Neural progenitor cell (in vitro differentiated cells): ENCODE data around the gene UROS. TPM values are rescaled to one million over a fixed set of nuclear protein-coding genes. Genes with fewer than 3 reads are reported as not detected.

ENCODE experiments used
- DNase-seq: peaks from one replicate; pipeline ENCODE4 v3.0.0-alpha.2; 2016; ENCODE audit warnings: low spot score
- H2AFZ ChIP-seq: fragments of 200-600 bp; sonication (generic); replicated peaks from 2 replicates; pipeline ENCODE4 v1.6.1; 2016; ENCODE audit warnings: antibody characterized with exemption
- H3F3A ChIP-seq: fragments of 200-600 bp; sonication (generic); 2 replicates; pipeline ENCODE4 v1.6.1; 2016; ENCODE audit warnings: antibody characterized with exemption, low read depth
- H3K27ac ChIP-seq: fragments of 200-600 bp; sonication (generic); 2 replicates; pipeline ENCODE4 v1.5.1; 2016; ENCODE audit warnings: mild to moderate bottlenecking
- H3K27me3 ChIP-seq: fragments of 200-600 bp; sonication (generic); 2 replicates; pipeline ENCODE4 v1.6.1; 2016; ENCODE audit warnings: mild to moderate bottlenecking, moderate library complexity
- H3K36me3 ChIP-seq: fragments of 200-600 bp; sonication (generic); 2 replicates; pipeline ENCODE4 v1.5.1; 2016
- H3K4me1 ChIP-seq: fragments of 200-600 bp; sonication (generic); 2 replicates; pipeline ENCODE4 v1.6.1; 2016; ENCODE audit warnings: mixed run types
- H3K4me2 ChIP-seq: fragments of 200-600 bp; sonication (generic); 2 replicates; pipeline ENCODE4 v1.6.1; 2016
- H3K4me3 ChIP-seq: fragments of 200-600 bp; sonication (generic); 2 replicates; pipeline ENCODE4 v1.5.1; 2016
- H3K79me2 ChIP-seq: fragments of 200-600 bp; sonication (generic); 2 replicates; pipeline ENCODE4 v1.6.1; 2016; ENCODE audit warnings: low read depth
- H3K9ac ChIP-seq: fragments of 200-600 bp; sonication (generic); 2 replicates; pipeline ENCODE4 v1.6.1; 2016
- H3K9me3 ChIP-seq: fragments of 200-600 bp; sonication (generic); 2 replicates; pipeline ENCODE4 v1.5.1; 2016; ENCODE audit warnings: low read depth
- H4K20me1 ChIP-seq: fragments of 200-600 bp; sonication (generic); 2 replicates; pipeline ENCODE4 v1.6.1; 2016; ENCODE audit warnings: low read depth
- H3K27ac Mint-ChIP-seq: 3 replicates; pipeline ENCODE4 v1.8.0; 2021; ENCODE audit warnings: mixed read lengths
- H3K27me3 Mint-ChIP-seq: 2 replicates; pipeline ENCODE4 v1.8.0; 2022; ENCODE audit warnings: low read depth, mild to moderate bottlenecking, inconsistent platforms, moderate library complexity, mixed read lengths; ENCODE audit not compliant: insufficient read depth
- H3K36me3 Mint-ChIP-seq: 3 replicates; pipeline ENCODE4 v1.8.0; 2021; ENCODE audit warnings: mixed read lengths
- H3K4me1 Mint-ChIP-seq: 3 replicates; pipeline ENCODE4 v1.8.0; 2021; ENCODE audit warnings: mixed read lengths
- H3K4me3 Mint-ChIP-seq: 3 replicates; pipeline ENCODE4 v1.8.0; 2021; ENCODE audit warnings: mild to moderate bottlenecking, moderate library complexity, mixed read lengths
- H3K9me3 Mint-ChIP-seq: 3 replicates; pipeline ENCODE4 v1.8.0; 2020; ENCODE audit warnings: mixed read lengths
- CTCF ChIP-seq: fragments of 200-600 bp; sonication (generic); IDR thresholded peaks from 2 replicates; pipeline ENCODE4 v1.5.1; 2017; ENCODE audit warnings: antibody characterized with exemption, mild to moderate bottlenecking
- EZH2 ChIP-seq: fragments of 200-600 bp; sonication (generic); IDR thresholded peaks from 2 replicates; pipeline ENCODE4 v1.6.1; 2017; ENCODE audit warnings: antibody characterized with exemption, mild to moderate bottlenecking, moderate library complexity
- EZH2phosphoT487 ChIP-seq: fragments of 200-600 bp; sonication (generic); IDR thresholded peaks from 2 replicates; pipeline ENCODE4 v1.6.1; 2017; ENCODE audit warnings: antibody characterized with exemption
- total RNA-seq: library from RNA; depleted of rRNA; stranded (reverse); fragments of >200 nt; gene quantifications from 2 replicates; pipeline ENCODE4 v1.2.3, GENCODE V29; 2015; ENCODE audit warnings: low replicate concordance

Gene UROS
- total RNA-seq = 76.3 and 82.2 TPM in 2 replicates

GRCh38 chr10:125822878-125823662, at the start of gene UROS, which contains the start of gene BCCIP:
TSS of gene UROS (minus strand) at chr10:125823258. CDS start at chr10:125816499, 6,759 bp downstream.
TSS of gene BCCIP (plus strand) at chr10:125823546. CDS start at chr10:125823558, 12 bp downstream.
- no peaks in the 10 kb centered on the region for H3F3A ChIP-seq
- Mint-ChIP-seq H3K4me3 (peak within 1 kb of the TSS; percentile 91), H3K27me3 (no peaks in the 10 kb centered on the region), H3K36me3 (peaks cover 2% of the 10 kb centered on the region), H3K9me3 (no peaks in the 10 kb centered on the region), H3K4me1 (peaks cover 8% of the 10 kb centered on the region), H3K27ac (no peak within 1 kb of the TSS)
- peaks cover 10% of the 10 kb centered on the region for H3K36me3 ChIP-seq
- no peaks in the 10 kb centered on the region for H3K27me3 ChIP-seq
- H3K9ac ChIP-seq = peak within 1 kb of the TSS; percentile 98
- H3K9me3 ChIP-seq = no peaks in the 10 kb centered on the region
- H3K27ac ChIP-seq = peak within 1 kb of the TSS; percentile 99
- H3K4me2 ChIP-seq = peak within 1 kb of the TSS; percentile 91
- peak; percentile 97 for DNase-seq
- peak within 1 kb of the TSS; percentile 100 for H2AFZ ChIP-seq
- H4K20me1 ChIP-seq = peaks cover 21% of the 10 kb centered on the region
- TF ChIP-seq CTCF (no peak), EZH2phosphoT487 (no peak), EZH2 (no peak)
- H3K79me2 ChIP-seq = peaks cover 59% of the 10 kb centered on the region
- peak within 1 kb of the TSS; percentile 94 for H3K4me3 ChIP-seq
- peaks cover 8% of the 10 kb centered on the region for H3K4me1 ChIP-seq

DNA sequence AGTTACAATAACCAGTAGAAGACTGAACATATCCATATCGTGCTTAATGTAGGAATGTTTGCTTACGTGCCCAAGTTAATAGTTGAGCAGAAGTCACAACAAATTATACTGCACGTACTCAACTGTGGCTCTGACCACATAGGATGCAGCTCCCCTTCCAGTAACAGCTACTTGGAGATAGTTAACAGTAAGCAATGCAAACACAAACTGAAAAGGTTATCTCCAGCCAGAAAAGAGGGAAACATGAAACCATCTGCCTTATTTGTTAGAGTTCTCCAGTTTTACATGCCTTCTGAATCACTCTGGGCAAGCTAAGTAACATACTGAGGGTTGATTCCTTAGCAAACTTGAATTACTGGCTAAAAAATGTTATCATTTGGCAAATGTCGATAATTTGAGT, 48.3 kb upstream of the UROS start:
- Mint-ChIP-seq H3K36me3 (peaks cover 26% of the 10 kb centered on the region), H3K27ac (no peak overlapping the region), H3K4me3 (no peak overlapping the region), H3K9me3 (peaks cover 17% of the 10 kb centered on the region), H3K4me1 (no peaks in the 10 kb centered on the region), H3K27me3 (peaks cover 2% of the 10 kb centered on the region)
- peaks cover 24% of the 10 kb centered on the region for H3K36me3 ChIP-seq
- DNase-seq = no peak
- no peaks in the 10 kb centered on the region for H3K4me1 ChIP-seq
- no peak overlapping the region for H3K27ac ChIP-seq
- no peaks in the 10 kb centered on the region for H3F3A ChIP-seq
- H3K79me2 ChIP-seq = peaks cover 6% of the 10 kb centered on the region
- TF ChIP-seq CTCF (no peak), EZH2phosphoT487 (no peak), EZH2 (no peak)
- H2AFZ ChIP-seq = no peak overlapping the region
- no peak overlapping the region for H3K9ac ChIP-seq
- no peaks in the 10 kb centered on the region for H3K27me3 ChIP-seq
- H3K4me2 ChIP-seq = no peak overlapping the region
- no peak overlapping the region for H3K4me3 ChIP-seq
- H3K9me3 ChIP-seq = peaks cover 9% of the 10 kb centered on the region
- no peaks in the 10 kb centered on the region for H4K20me1 ChIP-seq

DNA sequence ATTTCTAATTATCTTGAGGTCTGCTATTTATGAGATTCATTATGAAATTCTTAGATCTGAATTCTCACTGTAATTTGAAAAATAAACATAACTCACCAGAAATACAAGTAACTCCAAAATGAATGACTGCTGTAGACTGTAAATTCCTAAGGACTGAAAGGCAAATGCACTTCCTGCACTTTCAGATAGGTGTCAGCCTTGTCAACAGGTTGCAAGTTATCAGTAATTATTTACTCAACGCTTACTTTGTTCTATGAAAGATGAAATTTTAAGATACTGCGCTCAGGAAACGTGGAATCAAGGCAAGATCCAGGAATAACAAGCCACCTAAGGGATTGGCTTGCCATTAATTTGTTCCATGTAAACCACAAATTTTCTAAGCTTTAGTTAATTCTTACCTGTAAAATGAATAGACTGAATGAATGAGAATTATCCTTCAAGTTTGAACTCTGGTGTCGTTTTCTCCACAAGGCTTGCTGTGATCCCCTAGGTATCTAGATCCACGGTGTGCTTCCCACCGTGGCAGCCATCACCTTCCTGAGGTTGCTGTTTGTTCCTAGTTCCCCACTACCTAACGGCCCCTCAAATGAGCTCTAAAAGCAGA, 45.4 kb upstream of the UROS start:
- H3K36me3 Mint-ChIP-seq = peaks cover 6% of the 10 kb centered on the region
- no peak overlapping the region for H3K4me3 Mint-ChIP-seq
- H3K27me3 Mint-ChIP-seq = peaks cover 2% of the 10 kb centered on the region
- H3K9ac ChIP-seq = no peak overlapping the region
- no peaks in the 10 kb centered on the region for H3K4me1 ChIP-seq
- no peak overlapping the region for H3K4me2 ChIP-seq
- peaks cover 4% of the 10 kb centered on the region for H3K79me2 ChIP-seq
- peak; percentile 89 for TF ChIP-seq CTCF
- no peak for TF ChIP-seq EZH2phosphoT487
- no peak for TF ChIP-seq EZH2
- no peak overlapping the region for H3K4me3 ChIP-seq
- no peaks in the 10 kb centered on the region for H3K9me3 Mint-ChIP-seq
- no peaks in the 10 kb centered on the region for H3K36me3 ChIP-seq
- no peaks in the 10 kb centered on the region for H3F3A ChIP-seq
- H3K27me3 ChIP-seq = no peaks in the 10 kb centered on the region
- H3K9me3 ChIP-seq = no peaks in the 10 kb centered on the region
- H3K4me1 Mint-ChIP-seq = no peaks in the 10 kb centered on the region
- DNase-seq = peak; percentile 54
- no peaks in the 10 kb centered on the region for H4K20me1 ChIP-seq
- no peak overlapping the region for H3K27ac ChIP-seq
- H3K27ac Mint-ChIP-seq = no peak overlapping the region
- H2AFZ ChIP-seq = no peak overlapping the region
